Choroid plexus epithelial cell (primary cell): Measurements from ENCODE around the gene ATP2B2.
"Not testable (repeated sequence)": the region's sequence is repeated elsewhere in the genome, so short reads cannot be mapped to it uniquely, and the experiment has no call there.

Source experiments
- DNase-seq: peaks from one replicate; pipeline ENCODE4 v3.0.0-alpha.2; 2010; ENCODE audit warnings: low read depth
- H3K4me3 ChIP-seq: 2 replicates; pipeline ENCODE4 v1.5.1; 2011; ENCODE audit warnings: low read depth, mild to moderate bottlenecking, control low read depth, low read length, moderate library complexity
- CTCF ChIP-seq: conservative IDR thresholded peaks from 2 replicates; pipeline ENCODE4 v1.5.1; 2011; ENCODE audit warnings: low read depth, mild to moderate bottlenecking, control low read depth, inconsistent platforms, low read length, moderate library complexity

The ATP2B2 gene

GRCh38 chr3:10387881-10388609, 117.3 kb downstream of the ATP2B2 start:
- H3K4me3 ChIP-seq, result no peak overlapping the region
- no peak for TF ChIP-seq CTCF
- DNase-seq, result no peak

- no peak overlapping the region for H3K4me3 ChIP-seq
- TF ChIP-seq CTCF, result no peak
- no peak for DNase-seq
Measured at GRCh38 chr3:10386121-10386520, 119.3 kb downstream of the ATP2B2 start.

- TF ChIP-seq CTCF, result no peak
- no peak for DNase-seq
- no peak overlapping the region for H3K4me3 ChIP-seq
Measured at GRCh38 chr3:10384541-10385360, 120.6 kb downstream of the ATP2B2 start.

GRCh38 chr3:10383850-10384248, 121.5 kb downstream of the ATP2B2 start:
- H3K4me3 ChIP-seq, result no peak overlapping the region
- no peak for TF ChIP-seq CTCF
- DNase-seq, result no peak

- no peak overlapping the region for H3K4me3 ChIP-seq
- DNase-seq, result no peak
- TF ChIP-seq CTCF, result no peak
Measured at GRCh38 chr3:10382892-10383849, 122.2 kb downstream of the ATP2B2 start.

- not testable (repeated sequence) for DNase-seq, H3K4me3 ChIP-seq
Measured at GRCh38 chr3:10382445-10382844, 122.9 kb downstream of the ATP2B2 start.

GRCh38 chr3:10381336-10381735, 124.0 kb downstream of the ATP2B2 start:
- no peak for TF ChIP-seq CTCF
- no peak overlapping the region for H3K4me3 ChIP-seq
- DNase-seq, result no peak
